IPS-NIHi7 (cell line): ENCODE measurements around the gene ZNF790.

Experiments
- DNase-seq: peaks from one replicate; pipeline ENCODE4 v3.0.0; 2012; ENCODE audit warnings: mixed read lengths; ENCODE audit errors: extremely low spot score

The ZNF790 gene

GRCh38 chr19:36837906-36838783 lies at the start of gene ZNF790:
Gene ZNF790, minus strand, starts transcription at chr19:36838387. Its CDS starts 12,768 bp downstream, at chr19:36825619.
- peak; percentile 90 for DNase-seq

- no peak for DNase-seq
Measured at GRCh38 chr19:36876993-36877938, 39.1 kb upstream of the ZNF790 start.

GRCh38 chr19:36851898-36852297 lies 13.7 kb upstream of the ZNF790 start:
- DNase-seq = no peak

GRCh38 chr19:36850559-36851442 lies 12.6 kb upstream of the ZNF790 start, which contains the start of gene ZNF345:
Gene ZNF345, plus strand, starts transcription at chr19:36850876. Its CDS starts 25,955 bp downstream, at chr19:36876831.
- DNase-seq = peak; percentile 93

- peak; percentile 93 for DNase-seq
Measured at GRCh38 chr19:36849701-36850558, 11.7 kb upstream of the ZNF790 start.

- DNase-seq = no peak
Measured at GRCh38 chr19:36847968-36848367, 9.8 kb upstream of the ZNF790 start.

GRCh38 chr19:36838784-36839324 lies 667 bp upstream of the ZNF790 start:
- no peak for DNase-seq

- DNase-seq = peak; percentile 10
Measured at GRCh38 chr19:36837176-36837905, 846 bp downstream of the ZNF790 start.

GRCh38 chr19:36833430-36833829 lies 4.8 kb downstream of the ZNF790 start:
- DNase-seq = no peak

- DNase-seq = no peak
Measured at GRCh38 chr19:36821758-36822157, 16.4 kb downstream of the ZNF790 start.

GRCh38 chr19:36819130-36819630 lies 19.0 kb downstream of the ZNF790 start:
- DNase-seq = no peak

- no peak for DNase-seq
Measured at GRCh38 chr19:36807029-36807428, 31.2 kb downstream of the ZNF790 start.

- DNase-seq = no peak
Measured at GRCh38 chr19:36805364-36805763, 32.8 kb downstream of the ZNF790 start.

- no peak for DNase-seq
Measured at GRCh38 chr19:36797786-36798108, 40.4 kb downstream of the ZNF790 start.

- DNase-seq = no peak
Measured at GRCh38 chr19:36796714-36796992, 41.5 kb downstream of the ZNF790 start.

GRCh38 chr19:36791420-36792141 lies 46.6 kb downstream of the ZNF790 start:
- peak; percentile 12 for DNase-seq

GRCh38 chr19:36775768-36776167 lies 62.4 kb downstream of the ZNF790 start:
- DNase-seq = peak; percentile 22

GRCh38 chr19:36773223-36773579 lies 65.0 kb downstream of the ZNF790 start:
- no peak for DNase-seq
